ENCODE measurements around the gene NOS1. TPM values are rescaled to one million over a fixed set of nuclear protein-coding genes. Genes with fewer than 3 reads are reported as not detected.

Gene NOS1
- total RNA-seq, 2 experiments from 2014 or later, result not detected

GRCh38 chr12:117261247-117261646 is 100.2 kb downstream of the NOS1 start:
- ChIA-PET POLR2A (no interaction called here), CTCF (interaction anchor here (0.5 to 0.6 kb wide), 2 partner anchors 8 to 508 kb away, joined by 3 read pairs; no protein-coding TSS in a partner anchor)
- Mint-ChIP-seq H3K27me3 (no peaks in the 10 kb centered on the region), H3K4me1 (no peaks in the 10 kb centered on the region), H3K27ac (no peak overlapping the region), H3K4me3 (no peak overlapping the region), H3K9me3 (no peaks in the 10 kb centered on the region), H3K36me3 (ENCODE audit: low read depth) (no peaks in the 10 kb centered on the region)
- no peak for DNase-seq

- no peaks in the 10 kb centered on the region for H3K4me1 Mint-ChIP-seq
- H3K4me3 Mint-ChIP-seq, result no peak overlapping the region
- CTCF ChIA-PET, result no interaction called here
- H3K36me3 Mint-ChIP-seq (ENCODE audit: low read depth), result no peaks in the 10 kb centered on the region
- DNase-seq, result no peak
- H3K27me3 Mint-ChIP-seq, result no peaks in the 10 kb centered on the region
- POLR2A ChIA-PET, result no interaction called here
- no peaks in the 10 kb centered on the region for H3K9me3 Mint-ChIP-seq
- no peak overlapping the region for H3K27ac Mint-ChIP-seq
Measured at GRCh38 chr12:117255386-117255785, 106.0 kb downstream of the NOS1 start.

GRCh38 chr12:117243488-117243887 is 117.9 kb downstream of the NOS1 start:
- ChIA-PET POLR2A (no interaction called here), CTCF (no interaction called here)
- H3K27me3 Mint-ChIP-seq, result no peaks in the 10 kb centered on the region
- DNase-seq, result no peak
- H3K4me3 Mint-ChIP-seq, result no peak overlapping the region
- no peaks in the 10 kb centered on the region for H3K36me3 Mint-ChIP-seq (ENCODE audit: low read depth)
- H3K9me3 Mint-ChIP-seq, result no peaks in the 10 kb centered on the region
- no peaks in the 10 kb centered on the region for H3K4me1 Mint-ChIP-seq
- no peak overlapping the region for H3K27ac Mint-ChIP-seq

- no peaks in the 10 kb centered on the region for H3K4me1 Mint-ChIP-seq
- no peaks in the 10 kb centered on the region for H3K36me3 Mint-ChIP-seq (ENCODE audit: low read depth)
- no peaks in the 10 kb centered on the region for H3K9me3 Mint-ChIP-seq
- H3K27ac Mint-ChIP-seq, result no peak overlapping the region
- CTCF ChIA-PET, result no interaction called here
- H3K4me3 Mint-ChIP-seq, result no peak overlapping the region
- no peak for DNase-seq
- POLR2A ChIA-PET, result no interaction called here
- H3K27me3 Mint-ChIP-seq, result no peaks in the 10 kb centered on the region
Measured at GRCh38 chr12:117241697-117242096, 119.7 kb downstream of the NOS1 start.

GRCh38 chr12:117240081-117240755 is 121.2 kb downstream of the NOS1 start:
- POLR2A ChIA-PET, result no interaction called here
- no peaks in the 10 kb centered on the region for H3K36me3 Mint-ChIP-seq (ENCODE audit: low read depth)
- no peak overlapping the region for H3K4me3 Mint-ChIP-seq
- H3K27ac Mint-ChIP-seq, result no peak overlapping the region
- no peaks in the 10 kb centered on the region for H3K4me1 Mint-ChIP-seq
- CTCF ChIA-PET, result interaction anchor here (0.6 kb wide), 1 partner anchor 11 kb away, joined by 3 read pairs; no protein-coding TSS in a partner anchor
- no peaks in the 10 kb centered on the region for H3K9me3 Mint-ChIP-seq
- peaks cover 4% of the 10 kb centered on the region for H3K27me3 Mint-ChIP-seq
- DNase-seq, result no peak

GRCh38 chr12:117236456-117237001 is 124.9 kb downstream of the NOS1 start:
- Mint-ChIP-seq H3K9me3 (no peaks in the 10 kb centered on the region), H3K27me3 (peaks cover 4% of the 10 kb centered on the region), H3K36me3 (ENCODE audit: low read depth) (no peaks in the 10 kb centered on the region), H3K4me3 (no peak overlapping the region), H3K27ac (no peak overlapping the region), H3K4me1 (no peaks in the 10 kb centered on the region)
- POLR2A ChIA-PET, result no interaction called here
- CTCF ChIA-PET, result interaction anchor here (0.8 to 1.3 kb wide), 4 partner anchors 22 to 607 kb away, joined by 3 read pairs; no protein-coding TSS in a partner anchor
- peak; percentile 81 for DNase-seq

GRCh38 chr12:117235261-117235660 is 126.2 kb downstream of the NOS1 start:
- Mint-ChIP-seq H3K9me3 (no peaks in the 10 kb centered on the region), H3K27me3 (peaks cover 4% of the 10 kb centered on the region), H3K27ac (no peak overlapping the region), H3K4me3 (no peak overlapping the region), H3K4me1 (no peaks in the 10 kb centered on the region), H3K36me3 (ENCODE audit: low read depth) (no peaks in the 10 kb centered on the region)
- no peak for DNase-seq
- CTCF ChIA-PET, result no interaction called here
- POLR2A ChIA-PET, result no interaction called here

- H3K4me1 Mint-ChIP-seq, result no peaks in the 10 kb centered on the region
- H3K36me3 Mint-ChIP-seq (ENCODE audit: low read depth), result no peaks in the 10 kb centered on the region
- no peak overlapping the region for H3K27ac Mint-ChIP-seq
- ChIA-PET CTCF (no interaction called here), POLR2A (no interaction called here)
- no peak for DNase-seq
- peaks cover 4% of the 10 kb centered on the region for H3K27me3 Mint-ChIP-seq
- H3K9me3 Mint-ChIP-seq, result no peaks in the 10 kb centered on the region
- no peak overlapping the region for H3K4me3 Mint-ChIP-seq
Measured at GRCh38 chr12:117234441-117234840, 127.0 kb downstream of the NOS1 start.

GRCh38 chr12:117231750-117232149 is 129.7 kb downstream of the NOS1 start:
- DNase-seq, result no peak
- Mint-ChIP-seq H3K9me3 (no peaks in the 10 kb centered on the region), H3K4me3 (no peak overlapping the region), H3K27me3 (peaks cover 4% of the 10 kb centered on the region), H3K4me1 (no peaks in the 10 kb centered on the region), H3K27ac (no peak overlapping the region), H3K36me3 (ENCODE audit: low read depth) (no peaks in the 10 kb centered on the region)
- POLR2A ChIA-PET, result interaction anchor here (0.7 kb wide), 1 partner anchor 625 kb away, joined by 4 read pairs; no protein-coding TSS in a partner anchor
- CTCF ChIA-PET, result interaction anchor here (0.5 to 1.1 kb wide), 2 partner anchors 625 to 801 kb away, joined by 3 to 4 read pairs; no protein-coding TSS in a partner anchor

GRCh38 chr12:117228239-117228638 is 133.2 kb downstream of the NOS1 start:
- Mint-ChIP-seq H3K27me3 (no peaks in the 10 kb centered on the region), H3K27ac (no peak overlapping the region), H3K9me3 (no peaks in the 10 kb centered on the region), H3K4me1 (no peaks in the 10 kb centered on the region), H3K36me3 (ENCODE audit: low read depth) (no peaks in the 10 kb centered on the region), H3K4me3 (no peak overlapping the region)
- ChIA-PET POLR2A (no interaction called here), CTCF (no interaction called here)
- no peak for DNase-seq

- Mint-ChIP-seq H3K36me3 (ENCODE audit: low read depth) (no peaks in the 10 kb centered on the region), H3K4me3 (no peak overlapping the region), H3K27me3 (no peaks in the 10 kb centered on the region), H3K27ac (no peak overlapping the region), H3K9me3 (no peaks in the 10 kb centered on the region), H3K4me1 (no peaks in the 10 kb centered on the region)
- POLR2A ChIA-PET, result no interaction called here
- no peak for DNase-seq
- CTCF ChIA-PET, result no interaction called here
Measured at GRCh38 chr12:117227000-117227653, 134.3 kb downstream of the NOS1 start.

- Mint-ChIP-seq H3K27ac (no peak overlapping the region), H3K9me3 (no peaks in the 10 kb centered on the region), H3K27me3 (no peaks in the 10 kb centered on the region), H3K4me1 (no peaks in the 10 kb centered on the region), H3K4me3 (no peak overlapping the region), H3K36me3 (ENCODE audit: low read depth) (no peaks in the 10 kb centered on the region)
- CTCF ChIA-PET, result no interaction called here
- POLR2A ChIA-PET, result no interaction called here
- DNase-seq, result no peak
Measured at GRCh38 chr12:117226505-117226904, 134.9 kb downstream of the NOS1 start.

- H3K9me3 Mint-ChIP-seq, result no peaks in the 10 kb centered on the region
- no peak overlapping the region for H3K4me3 Mint-ChIP-seq
- peaks cover under 1% of the 10 kb centered on the region for H3K27me3 Mint-ChIP-seq
- H3K4me1 Mint-ChIP-seq, result no peaks in the 10 kb centered on the region
- H3K27ac Mint-ChIP-seq, result no peak overlapping the region
- ChIA-PET CTCF (interaction anchor here (0.6 kb wide), 1 partner anchor 1308 kb away, joined by 4 read pairs; no protein-coding TSS in a partner anchor), POLR2A (no interaction called here)
- DNase-seq, result no peak
- no peaks in the 10 kb centered on the region for H3K36me3 Mint-ChIP-seq (ENCODE audit: low read depth)
Measured at GRCh38 chr12:117225179-117225578, 136.2 kb downstream of the NOS1 start.
